IPS DF 4.7 (cell line): ENCODE data around the gene FIZ1.

ENCODE experiments used
- DNase-seq: peaks from one replicate; pipeline ENCODE4 v3.0.0-alpha.2; 2013; ENCODE audit warnings: low spot score; ENCODE audit errors: extremely low read depth

Gene FIZ1

DNA sequence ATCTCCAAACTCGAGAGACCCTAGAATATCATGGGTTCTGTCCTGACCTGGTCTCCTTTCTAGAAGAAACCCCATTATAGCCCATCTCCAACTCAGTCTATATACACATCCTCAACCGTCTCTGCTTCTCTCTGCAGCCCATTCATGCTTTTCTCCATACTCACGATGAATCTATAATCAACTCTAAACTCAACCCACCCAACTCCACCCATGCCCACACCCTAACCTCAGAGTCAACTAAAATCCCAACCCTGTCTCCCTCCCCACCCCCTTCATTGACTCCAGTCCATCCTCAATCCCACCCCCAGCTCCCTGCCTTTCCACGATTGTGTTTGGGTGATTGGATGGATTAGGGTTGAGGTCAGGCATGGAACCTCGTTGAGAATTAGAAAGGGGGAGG is 55.8 kb downstream of the FIZ1 start:
- DNase-seq: no peak

DNA sequence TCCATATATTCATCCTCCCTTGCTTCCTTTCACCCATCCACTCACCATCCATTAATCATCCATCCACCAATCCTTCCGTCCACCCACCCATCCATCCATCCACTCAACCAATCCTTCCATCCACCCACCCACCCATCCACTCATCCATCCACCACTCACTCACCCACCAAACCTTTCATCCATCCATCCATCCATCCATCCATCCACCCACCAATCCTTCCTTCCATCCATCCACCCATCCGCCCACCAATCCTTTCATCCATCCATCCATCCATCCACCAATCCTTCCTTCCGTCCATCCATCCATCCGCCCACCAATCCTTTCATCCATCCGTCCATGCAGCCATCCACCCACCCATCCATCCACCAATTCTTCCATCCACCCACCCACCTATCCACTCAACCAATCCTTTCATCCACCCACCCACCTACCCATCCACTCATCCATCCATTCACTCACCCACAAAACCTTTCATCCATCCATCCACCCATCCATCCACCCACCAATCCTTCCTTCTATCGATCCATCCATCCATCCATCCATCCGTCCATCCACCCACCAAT is 56.9 kb downstream of the FIZ1 start:
- DNase-seq: no peak
